RWPE2 (cell line): ENCODE measurements around the gene TMEM94.

ENCODE experiments used
- ATAC-seq: fragments of 200-7000 bp; cut with Tn5 transposase; 3 replicates; pipeline ENCODE4 v1.9.1; 2021; ENCODE audit warnings: low read depth
- DNase-seq: peaks from one replicate; pipeline ENCODE4 v3.0.0-alpha.2; 2020; ENCODE audit warnings: low spot score
- H3K27ac ChIP-seq: fragments of 450-650 bp; 2 replicates; pipeline ENCODE4 v1.5.1; 2017; ENCODE audit warnings: mild to moderate bottlenecking; ENCODE audit not compliant: poor library complexity, severe bottlenecking
- H3K27me3 ChIP-seq: fragments of 250-450 bp; sonication (Bioruptor Pico); 2 replicates; pipeline ENCODE4 v1.5.1; 2021; ENCODE audit warnings: mild to moderate bottlenecking, moderate library complexity; ENCODE audit not compliant: insufficient read depth, poor library complexity, severe bottlenecking
- H3K36me3 ChIP-seq: fragments of 250-450 bp; sonication (Bioruptor Pico); 2 replicates; pipeline ENCODE4 v1.5.1; 2020; ENCODE audit warnings: low read depth, mild to moderate bottlenecking, moderate library complexity
- H3K4me1 ChIP-seq: fragments of 250-450 bp; sonication (Bioruptor Pico); 2 replicates; pipeline ENCODE4 v1.5.1; 2021; ENCODE audit warnings: mild to moderate bottlenecking, moderate library complexity; ENCODE audit not compliant: insufficient read depth, poor library complexity, severe bottlenecking
- H3K4me3 ChIP-seq: fragments of 250-450 bp; sonication (Bioruptor Pico); 2 replicates; pipeline ENCODE4 v1.5.1; 2021; ENCODE audit warnings: mild to moderate bottlenecking, moderate library complexity; ENCODE audit not compliant: severe bottlenecking
- H3K9me3 ChIP-seq: fragments of 250-450 bp; sonication (Bioruptor Pico); 2 replicates; pipeline ENCODE4 v1.5.1; 2021; ENCODE audit warnings: mild to moderate bottlenecking, moderate library complexity; ENCODE audit not compliant: severe bottlenecking
- CTCF ChIP-seq: fragments of 450-650 bp; IDR thresholded peaks from one replicate; pipeline ENCODE4 v1.5.1; 2017; ENCODE audit warnings: mild to moderate bottlenecking, moderate library complexity; ENCODE audit not compliant: poor library complexity, severe bottlenecking

The TMEM94 gene

GRCh38 chr17:75509528-75510258 is 53.3 kb downstream of the TMEM94 start:
- H3K9me3 ChIP-seq, result no peaks in the 10 kb centered on the region
- DNase-seq (no peak), ATAC-seq (no peak)
- no peaks in the 10 kb centered on the region for H3K27me3 ChIP-seq
- H3K4me1 ChIP-seq, result peaks cover 9% of the 10 kb centered on the region
- H3K36me3 ChIP-seq, result peaks cover 58% of the 10 kb centered on the region
- no peak overlapping the region for H3K27ac ChIP-seq
- TF ChIP-seq CTCF, result no peak
- H3K4me3 ChIP-seq, result no peak overlapping the region

GRCh38 chr17:75511270-75511609 is 54.8 kb downstream of the TMEM94 start:
- H3K27ac ChIP-seq, result no peak overlapping the region
- H3K27me3 ChIP-seq, result no peaks in the 10 kb centered on the region
- H3K4me1 ChIP-seq, result peaks cover 9% of the 10 kb centered on the region
- no peaks in the 10 kb centered on the region for H3K9me3 ChIP-seq
- H3K4me3 ChIP-seq, result no peak overlapping the region
- peaks cover 46% of the 10 kb centered on the region for H3K36me3 ChIP-seq
- DNase-seq, result no peak
- no peak for ATAC-seq
- TF ChIP-seq CTCF, result no peak

DNA sequence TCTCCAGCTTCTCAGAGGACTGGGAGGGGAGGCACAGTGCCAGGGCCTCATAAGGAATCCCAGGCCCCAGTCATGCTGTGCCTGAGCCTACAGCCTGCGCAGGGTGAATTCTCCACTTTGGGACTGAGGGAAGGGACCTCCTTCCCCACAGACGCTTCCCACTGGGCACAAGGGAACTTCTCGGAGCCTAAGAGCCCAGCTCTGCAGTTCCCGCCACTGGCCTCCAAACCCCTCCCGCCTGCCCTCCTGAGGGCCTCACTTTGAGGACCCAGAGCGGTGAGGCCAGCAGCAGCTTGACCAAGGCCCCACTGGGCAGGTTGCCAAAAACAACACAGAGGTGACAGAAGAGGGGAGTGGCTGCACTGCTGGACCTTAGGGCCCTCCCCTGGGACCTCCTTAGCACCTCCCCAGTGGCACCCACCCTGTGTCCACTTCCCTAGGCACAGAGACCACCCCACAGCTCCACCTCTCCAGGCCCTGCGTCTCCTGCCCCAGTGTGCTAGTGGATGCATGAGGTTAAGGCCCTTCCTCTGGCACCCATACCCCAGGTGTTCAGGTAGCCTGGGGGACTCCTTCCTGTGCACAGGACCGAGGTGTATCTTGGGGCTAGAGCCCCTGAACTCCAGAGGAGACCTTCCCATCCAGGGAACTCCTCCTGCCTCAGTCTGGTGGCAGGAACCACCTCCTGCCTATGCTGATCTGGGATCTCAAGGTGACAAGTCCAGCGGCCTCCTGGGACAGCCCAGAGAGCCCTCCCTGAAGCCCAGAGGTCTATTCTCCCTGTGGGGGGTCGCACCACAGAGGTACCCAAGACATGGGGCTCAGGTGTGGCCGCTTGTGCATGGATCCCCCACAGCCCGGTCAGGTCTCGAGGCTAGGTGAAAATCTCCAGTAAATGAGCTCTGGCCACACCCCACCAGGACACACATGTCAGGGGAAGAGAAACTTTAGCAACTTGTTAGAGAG is 55.5 kb downstream of the TMEM94 start:
- Histone ChIP-seq H3K36me3 (peaks cover 40% of the 10 kb centered on the region), H3K9me3 (no peaks in the 10 kb centered on the region), H3K4me3 (no peak overlapping the region), H3K27ac (no peak overlapping the region), H3K27me3 (no peaks in the 10 kb centered on the region), H3K4me1 (peaks cover 9% of the 10 kb centered on the region)
- no peak for TF ChIP-seq CTCF
- DNase-seq (no peak), ATAC-seq (no peak)

GRCh38 chr17:75512926-75513640 is 56.6 kb downstream of the TMEM94 start:
- DNase-seq (no peak), ATAC-seq (no peak)
- Histone ChIP-seq H3K4me3 (no peak overlapping the region), H3K9me3 (no peaks in the 10 kb centered on the region), H3K27me3 (no peaks in the 10 kb centered on the region), H3K27ac (peak overlapping the region; percentile 73), H3K4me1 (peaks cover 9% of the 10 kb centered on the region), H3K36me3 (peaks cover 43% of the 10 kb centered on the region)
- TF ChIP-seq CTCF, result no peak
